CD4-positive, alpha-beta T cell (primary cell): ENCODE results near the gene APOA4. TPM values are rescaled to one million over a fixed set of nuclear protein-coding genes. Genes with fewer than 3 reads are reported as not detected.

Experiments
- ATAC-seq: fragments of 200-7000 bp; cut with Tn5 transposase; one replicate; pipeline ENCODE4 v1.10.0; 2022; ENCODE audit warnings: mild to moderate bottlenecking; ENCODE audit not compliant: poor library complexity
- CTCF ChIA-PET: fragments of 350-600 bp; sonication (Branson Sonifier 250); formaldehyde crosslinking; loops from one replicate; lab custom pipeline; 2021; ENCODE audit warnings: antibody characterized with exemption, inconsistent platforms; lab: Charles Lee
- POLR2A ChIA-PET: fragments of 350-600 bp; sonication (Branson Sonifier 250); formaldehyde crosslinking; loops from one replicate; lab custom pipeline; 2021; ENCODE audit warnings: antibody characterized with exemption, inconsistent platforms; lab: Charles Lee
- DNase-seq, 14 experiments: peaks; one replicate each; pipeline ENCODE4 v3.0.0-alpha.2; 2013 to 2020; ENCODE audit warnings: mixed read lengths in 2 of 14
- H3K27ac ChIP-seq, 2 donors: one replicate each; pipeline versions ENCODE4 v1.5.1 to v1.7.0; 2013; ENCODE audit warnings: low read length in 2 of 2, low read depth in 1 of 2, mild to moderate bottlenecking in 1 of 2
- H3K27me3 ChIP-seq, 2 experiments: 1 replicate in 1 of 2; 2 replicates in 1 of 2; pipeline versions ENCODE4 v1.6.1 to v1.7.0; 2013; ENCODE audit warnings: low read length in 2 of 2, control low read depth in 1 of 2, mild to moderate bottlenecking in 1 of 2, moderate library complexity in 1 of 2; ENCODE audit not compliant: insufficient read depth in 2 of 2, control insufficient read depth in 1 of 2
- H3K36me3 ChIP-seq: one replicate; pipeline ENCODE4 v1.6.1; 2013; ENCODE audit warnings: low read length, control low read depth; ENCODE audit not compliant: insufficient read depth
- H3K4me1 ChIP-seq: one replicate; pipeline ENCODE4 v1.6.1; 2013; ENCODE audit warnings: low read length, control low read depth; ENCODE audit not compliant: insufficient read depth
- H3K4me3 ChIP-seq: one replicate; pipeline ENCODE4 v1.5.1; 2013; ENCODE audit warnings: mild to moderate bottlenecking, low read length, moderate library complexity
- H3K9me3 ChIP-seq, 2 experiments: 1 replicate in 1 of 2; 2 replicates in 1 of 2; pipeline versions ENCODE4 v1.6.1 to v1.7.0; 2013; ENCODE audit warnings: low read length in 2 of 2, mild to moderate bottlenecking in 2 of 2, control low read depth in 1 of 2, moderate library complexity in 1 of 2; ENCODE audit not compliant: control insufficient read depth in 1 of 2, insufficient read depth in 1 of 2
- H3K27ac Mint-ChIP-seq: one replicate; pipeline ENCODE4 v1.8.0; 2020; ENCODE audit warnings: mixed read lengths
- H3K27me3 Mint-ChIP-seq: one replicate; pipeline ENCODE4 v1.8.0; 2021; ENCODE audit warnings: mixed read lengths
- H3K36me3 Mint-ChIP-seq: one replicate; pipeline ENCODE4 v1.8.0; 2021; ENCODE audit warnings: low read depth, mixed read lengths
- H3K4me1 Mint-ChIP-seq: one replicate; pipeline ENCODE4 v1.8.0; 2021; ENCODE audit warnings: low read depth, mixed read lengths
- H3K4me3 Mint-ChIP-seq: one replicate; pipeline ENCODE4 v1.8.0; 2020; ENCODE audit warnings: mild to moderate bottlenecking, mixed read lengths
- H3K9me3 Mint-ChIP-seq: one replicate; pipeline ENCODE4 v1.8.0; 2020; ENCODE audit warnings: mixed read lengths
- CTCF ChIP-seq: fragments of 200-600 bp; IDR thresholded peaks from one replicate; pipeline ENCODE4 v1.8.0; 2022; ENCODE audit warnings: antibody characterized with exemption, mild to moderate bottlenecking
- intact Hi-C, 2 experiments: fragments of 100-400 bp; cut with DNase I in 1 of 2; cut with micrococcal nuclease in 1 of 2; formaldehyde crosslinking; loops; one replicate each; pipeline versions ENCODE4 v1.15.1 to v1.9.0; 2023 to 2025; cut with DNase I, micrococcal nuclease
- polyA plus RNA-seq, 2 donors: library from polyadenylated mRNA; unstranded; fragments of 120-200 nt; gene quantifications; one replicate each; pipeline ENCODE4 v1.2.1, GENCODE V29; 2013
- total RNA-seq, 174 experiments: library from RNA in 2 of 174; stranded (reverse) in 2 of 174; gene quantifications; one replicate each; pipeline ENCODE4 v1.2.3 and lab custom pipeline; 2021 to 2026

APOA4 gene
- total RNA-seq, result not detected
- polyA plus RNA-seq (2013, experiment 1 of 2), result not detected
- polyA plus RNA-seq (2013, experiment 2 of 2), result not detected
- 0 to 0.12 (median 0) reads per million in 172 experiments for total RNA-seq (lab: John Stamatoyannopoulos, UW)

- H3K27ac ChIP-seq, result no peak within 1 kb of the TSS
- intact Hi-C loops, result no loop called here
- no peak for TF ChIP-seq CTCF
- no peaks in the 10 kb centered on the region for H3K9me3 ChIP-seq
- no peak for ATAC-seq
- H3K36me3 Mint-ChIP-seq, result no peaks in the 10 kb centered on the region
- no peaks in the 10 kb centered on the region for H3K9me3 Mint-ChIP-seq
- H3K27ac Mint-ChIP-seq, result no peak within 1 kb of the TSS
- H3K27me3 Mint-ChIP-seq, result no peaks in the 10 kb centered on the region
- H3K4me1 ChIP-seq, result no peaks in the 10 kb centered on the region
- H3K4me3 Mint-ChIP-seq, result no peak within 1 kb of the TSS
- no peaks in the 10 kb centered on the region for H3K36me3 ChIP-seq
- H3K27me3 ChIP-seq, result no peaks in the 10 kb centered on the region
- H3K4me1 Mint-ChIP-seq, result no peaks in the 10 kb centered on the region
- POLR2A ChIA-PET, result no interaction called here
- CTCF ChIA-PET, result interaction anchor here (0.5 to 2.0 kb wide), 2 partner anchors 11 to 13 kb away, joined by 3 to 5 read pairs; no protein-coding TSS in a partner anchor
- no peak for DNase-seq
- no peak within 1 kb of the TSS for H3K4me3 ChIP-seq
Measured at GRCh38 chr11:116823031-116823843, at the start of gene APOA4. TSS of gene APOA4 (minus strand) at chr11:116823304. CDS start at chr11:116823191, 113 bp downstream.

GRCh38 chr11:116871248-116871647 lies 48.1 kb upstream of the APOA4 start:
- ChIA-PET POLR2A (no interaction called here), CTCF (interaction anchor here (0.6 to 1.5 kb wide), 2 partner anchors 9 to 235 kb away, joined by 3 read pairs; no protein-coding TSS in a partner anchor)
- Mint-ChIP-seq H3K27ac (no peak overlapping the region), H3K27me3 (no peaks in the 10 kb centered on the region), H3K4me1 (peaks cover 7% of the 10 kb centered on the region), H3K9me3 (no peaks in the 10 kb centered on the region), H3K36me3 (peaks cover 97% of the 10 kb centered on the region), H3K4me3 (no peak overlapping the region)
- no peak overlapping the region for H3K4me3 ChIP-seq
- TF ChIP-seq CTCF, result no peak
- H3K27ac ChIP-seq, result no peak overlapping the region
- H3K36me3 ChIP-seq, result peaks cover 98% of the 10 kb centered on the region
- intact Hi-C loops, result no loop called here
- DNase-seq, result no peak
- no peaks in the 10 kb centered on the region for H3K4me1 ChIP-seq
- no peak for ATAC-seq
- H3K9me3 ChIP-seq, result no peaks in the 10 kb centered on the region
- H3K27me3 ChIP-seq, result no peaks in the 10 kb centered on the region

GRCh38 chr11:116870054-116870453 lies 47.0 kb upstream of the APOA4 start:
- H3K4me1 Mint-ChIP-seq, result peaks cover 7% of the 10 kb centered on the region
- CTCF ChIA-PET, result interaction anchor here (1.3 to 1.5 kb wide), 2 partner anchors 10 to 79 kb away, joined by 3 read pairs; partner anchors contain the start of gene APOA5
- H3K9me3 Mint-ChIP-seq, result no peaks in the 10 kb centered on the region
- Histone ChIP-seq H3K36me3 (peaks cover 94% of the 10 kb centered on the region), H3K4me3 (no peak overlapping the region), H3K4me1 (no peaks in the 10 kb centered on the region), H3K9me3 (no peaks in the 10 kb centered on the region), H3K27ac (no peak overlapping the region), H3K27me3 (no peaks in the 10 kb centered on the region)
- TF ChIP-seq CTCF, result no peak
- no peak overlapping the region for H3K27ac Mint-ChIP-seq
- ATAC-seq, result no peak
- H3K27me3 Mint-ChIP-seq, result no peaks in the 10 kb centered on the region
- no peak overlapping the region for H3K4me3 Mint-ChIP-seq
- POLR2A ChIA-PET, result interaction anchor here (1.3 kb wide), 1 partner anchor 17 kb away, joined by 3 read pairs; no protein-coding TSS in a partner anchor
- peaks cover 100% of the 10 kb centered on the region for H3K36me3 Mint-ChIP-seq
- no peak for DNase-seq
- intact Hi-C loops, result no loop called here
